PC-9 (cell line): ENCODE data around the gene NEIL3. TPM values are rescaled to one million over a fixed set of nuclear protein-coding genes. Genes with fewer than 3 reads are reported as not detected.

Experiments used
- BruUV-seq: library from RNA; stranded (reverse); fragments of 400-500 nt; replicated peaks from 2 replicates; lab custom pipeline; 2021; lab: Mats Ljungman, UMichigan
- CTCF ChIA-PET: fragments of 300-600 bp; sonication (Branson Sonifier 250); formaldehyde crosslinking; loops from one replicate; lab custom pipeline; 2022; ENCODE audit warnings: antibody characterized with exemption; lab: Charles Lee
- POLR2A ChIA-PET: fragments of 300-600 bp; sonication (Branson Sonifier 250); formaldehyde crosslinking; loops from one replicate; lab custom pipeline; 2022; ENCODE audit warnings: antibody characterized with exemption; ENCODE audit not compliant: unreplicated experiment; lab: Charles Lee
- DNase-seq, 2 experiments: peaks; one replicate each; pipeline versions ENCODE4 v3.0.0 to v3.0.0-alpha.2; 2015 to 2022; ENCODE audit warnings: mixed read lengths in 1 of 2
- H2AFZ ChIP-seq: fragments of 200-600 bp; sonication (generic); 2 replicates; pipeline ENCODE4 v1.8.1; 2017; ENCODE audit warnings: antibody characterized with exemption
- H3F3A ChIP-seq: fragments of 200-600 bp; sonication (generic); 2 replicates; pipeline ENCODE4 v1.8.1; 2017; ENCODE audit warnings: antibody characterized with exemption, mild to moderate bottlenecking, low read depth; ENCODE audit not compliant: insufficient read depth
- H3K27ac ChIP-seq: fragments of 200-600 bp; sonication (generic); 2 replicates; pipeline ENCODE4 v1.6.1; 2016; ENCODE audit warnings: mixed run types
- H3K27me3 ChIP-seq: fragments of 200-600 bp; sonication (generic); 2 replicates; pipeline ENCODE4 v1.6.1; 2016; ENCODE audit warnings: low read depth, mixed run types; ENCODE audit not compliant: insufficient read depth
- H3K36me3 ChIP-seq: fragments of 200-600 bp; sonication (generic); 2 replicates; pipeline ENCODE4 v1.6.1; 2016; ENCODE audit warnings: low read depth, mixed run types
- H3K4me1 ChIP-seq: fragments of 200-600 bp; sonication (generic); replicated peaks from 2 replicates; pipeline ENCODE4 v1.6.1; 2016; ENCODE audit warnings: mixed run types; ENCODE audit not compliant: insufficient read depth
- H3K4me2 ChIP-seq: fragments of 200-600 bp; sonication (generic); 2 replicates; pipeline ENCODE4 v1.6.1; 2017; ENCODE audit warnings: mixed run types
- H3K4me3 ChIP-seq: fragments of 200-600 bp; sonication (generic); 2 replicates; pipeline ENCODE4 v1.6.1; 2016; ENCODE audit warnings: mixed run types
- H3K79me2 ChIP-seq: fragments of 200-600 bp; sonication (generic); 2 replicates; pipeline ENCODE4 v1.6.1; 2017; ENCODE audit warnings: low read depth, mixed run types
- H3K9me2 ChIP-seq: fragments of 200-600 bp; sonication (generic); 2 replicates; pipeline ENCODE4 v1.8.1; 2017; ENCODE audit warnings: mild to moderate bottlenecking; ENCODE audit not compliant: insufficient read depth
- H3K9me3 ChIP-seq: fragments of 200-600 bp; sonication (generic); 2 replicates; pipeline ENCODE4 v1.8.1; 2016; ENCODE audit warnings: low read depth; ENCODE audit not compliant: insufficient read depth
- H4K20me1 ChIP-seq: fragments of 200-600 bp; sonication (generic); 2 replicates; pipeline ENCODE4 v1.8.1; 2017; ENCODE audit not compliant: insufficient read depth
- CTCF ChIP-seq: fragments of 200-600 bp; sonication (generic); conservative IDR thresholded peaks from 2 replicates; pipeline ENCODE4 v1.6.1; 2017; ENCODE audit warnings: mixed run types, antibody characterized with exemption, mild to moderate bottlenecking, moderate library complexity
- EZH2 ChIP-seq: fragments of 200-600 bp; sonication (generic); IDR thresholded peaks from 2 replicates; pipeline ENCODE4 v1.8.0; 2017; ENCODE audit warnings: antibody characterized with exemption, low read depth
- intact Hi-C: fragments of 100-400 bp; cut with micrococcal nuclease; formaldehyde crosslinking; loops from one replicate; pipeline ENCODE4 v1.10.0; 2022; ENCODE audit not compliant: unreplicated experiment
- total RNA-seq: library from RNA; stranded (reverse); gene quantifications from 2 replicates; pipeline ENCODE4 v1.2.3, GENCODE V29; 2021

NEIL3 gene
- total RNA-seq, 1 experiment from 2014 or later = 16.2 TPM

GRCh38 chr4:177285953-177286352 lies 23.7 kb upstream of the NEIL3 start:
- no peak overlapping the region for H3K27ac ChIP-seq
- ChIA-PET CTCF (no interaction called here), POLR2A (no interaction called here)
- H3F3A ChIP-seq = no peaks in the 10 kb centered on the region
- no peaks in the 10 kb centered on the region for H3K9me3 ChIP-seq
- BruUV-seq = no TSS peak
- H2AFZ ChIP-seq = no peak overlapping the region
- no peaks in the 10 kb centered on the region for H3K4me1 ChIP-seq
- no peak overlapping the region for H3K4me3 ChIP-seq
- no peak for DNase-seq
- no peaks in the 10 kb centered on the region for H4K20me1 ChIP-seq
- no peaks in the 10 kb centered on the region for H3K79me2 ChIP-seq
- no peak overlapping the region for H3K4me2 ChIP-seq
- no peaks in the 10 kb centered on the region for H3K9me2 ChIP-seq
- no peaks in the 10 kb centered on the region for H3K27me3 ChIP-seq
- H3K36me3 ChIP-seq = no peaks in the 10 kb centered on the region
- TF ChIP-seq EZH2 = no peak
- no peak for TF ChIP-seq CTCF
- intact Hi-C loops = no loop called here

- Histone ChIP-seq H2AFZ (no peak overlapping the region), H3K9me2 (no peaks in the 10 kb centered on the region), H3K27me3 (no peaks in the 10 kb centered on the region), H3K9me3 (no peaks in the 10 kb centered on the region), H3K4me3 (no peak overlapping the region), H3K36me3 (no peaks in the 10 kb centered on the region), H3F3A (no peaks in the 10 kb centered on the region), H3K27ac (no peak overlapping the region), H3K4me2 (no peak overlapping the region), H3K4me1 (no peaks in the 10 kb centered on the region), H4K20me1 (no peaks in the 10 kb centered on the region), H3K79me2 (no peaks in the 10 kb centered on the region)
- TF ChIP-seq CTCF (no peak), EZH2 (no peak)
- POLR2A ChIA-PET = no interaction called here
- no peak for DNase-seq
- no TSS peak for BruUV-seq
- intact Hi-C loops = no loop called here
- CTCF ChIA-PET = no interaction called here
These were observed 22.4 kb upstream of the NEIL3 start for GRCh38 chr4:177287255-177287654.

GRCh38 chr4:177288335-177288734 lies 21.3 kb upstream of the NEIL3 start:
- Histone ChIP-seq H4K20me1 (no peaks in the 10 kb centered on the region), H3K4me3 (no peak overlapping the region), H3K79me2 (no peaks in the 10 kb centered on the region), H3K27ac (no peak overlapping the region), H3K9me3 (no peaks in the 10 kb centered on the region), H3K27me3 (no peaks in the 10 kb centered on the region), H2AFZ (no peak overlapping the region), H3F3A (no peaks in the 10 kb centered on the region), H3K4me2 (no peak overlapping the region), H3K36me3 (no peaks in the 10 kb centered on the region), H3K9me2 (no peaks in the 10 kb centered on the region), H3K4me1 (no peaks in the 10 kb centered on the region)
- ChIA-PET CTCF (no interaction called here), POLR2A (no interaction called here)
- no peak for DNase-seq
- intact Hi-C loops = no loop called here
- TF ChIP-seq EZH2 (no peak), CTCF (no peak)
- BruUV-seq = no TSS peak
